HFF-Myc (cell line): Measurements from ENCODE around the gene CTDP1.

Experiments used
- DNase-seq: peaks from one replicate; pipeline ENCODE4 v3.0.0-alpha.2; 2011; ENCODE audit warnings: low read depth; ENCODE audit errors: extremely low read depth
- H3K4me3 ChIP-seq: replicated peaks from 2 replicates; pipeline ENCODE4 v1.5.1; 2011; ENCODE audit warnings: low read depth, mild to moderate bottlenecking, control low read depth, low read length
- TF ChIP-seq, protein P1 (sequence below): IDR thresholded peaks from 2 replicates; pipeline ENCODE4 v1.5.1; 2012; ENCODE audit warnings: mild to moderate bottlenecking, low read depth, low read length, control low read depth; ENCODE audit errors: missing control alignments

Gene CTDP1

DNA sequence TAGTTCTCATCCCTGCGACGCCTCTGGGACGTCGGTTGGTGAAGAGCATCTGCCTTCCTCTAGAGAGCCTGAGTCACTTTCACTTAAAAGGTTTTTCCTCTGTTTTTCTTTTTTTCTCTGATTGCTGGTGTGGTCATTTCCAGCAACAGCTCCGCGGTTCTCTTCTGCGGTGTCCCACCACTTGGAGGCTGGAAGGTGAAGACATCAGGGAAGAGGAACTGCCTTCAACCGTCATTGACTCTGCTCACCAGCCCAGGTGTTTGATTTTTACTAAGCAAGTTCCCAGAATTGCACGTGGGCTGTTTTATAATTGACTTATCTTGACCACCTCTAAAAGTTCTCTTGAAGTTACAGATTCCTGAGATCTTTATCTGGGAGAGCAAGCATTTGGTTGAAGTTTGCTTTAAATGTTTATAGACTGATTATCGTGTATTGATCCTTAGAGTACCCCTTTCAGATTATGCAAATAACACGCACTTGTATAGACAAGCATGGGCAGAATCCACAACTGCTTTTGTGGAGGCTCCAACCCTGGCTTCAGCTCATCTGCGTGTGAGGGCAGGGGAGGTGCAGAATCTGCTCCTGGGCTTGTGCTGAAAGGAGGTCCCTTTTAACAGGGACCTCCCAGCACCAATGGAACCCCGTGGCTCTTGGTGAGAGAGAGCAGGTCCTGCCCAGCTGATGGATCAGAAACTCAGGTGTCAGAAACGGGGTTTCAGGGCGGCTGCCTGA, 3.5 kb downstream of the CTDP1 start:
- no peak for DNase-seq

DNA sequence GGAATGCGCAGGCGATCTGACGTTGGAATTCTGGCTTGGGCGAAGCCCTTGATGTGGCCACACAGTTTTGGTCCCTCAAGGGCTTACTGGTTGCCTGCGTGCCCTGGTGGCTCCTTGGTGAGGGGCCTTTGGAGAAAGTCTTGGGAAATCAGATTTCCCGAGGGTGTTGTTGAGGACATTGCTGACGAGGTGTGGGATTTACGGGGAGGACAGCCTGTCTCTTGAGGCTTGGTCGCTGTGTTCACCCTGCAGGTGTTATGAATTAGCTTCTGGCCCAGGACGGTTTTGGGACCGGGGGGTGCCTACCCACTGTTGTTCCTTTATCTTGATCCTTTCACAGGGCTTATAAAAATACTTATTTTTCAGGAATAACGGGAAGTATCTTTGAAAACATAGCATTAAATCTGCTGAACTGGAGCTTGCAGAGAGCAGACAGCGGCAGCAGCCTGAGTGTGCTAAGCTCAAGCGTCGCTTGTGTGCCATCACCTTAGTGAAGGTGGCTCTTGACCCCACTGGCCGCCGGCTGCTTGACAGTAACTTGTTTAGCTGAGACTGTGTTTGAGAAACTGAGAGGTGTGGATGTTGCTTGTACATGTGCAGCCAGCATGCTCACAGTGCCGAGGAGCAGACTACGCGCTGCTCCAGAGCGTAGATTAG, 4.2 kb downstream of the CTDP1 start:
- TF ChIP-seq, protein P1, sequence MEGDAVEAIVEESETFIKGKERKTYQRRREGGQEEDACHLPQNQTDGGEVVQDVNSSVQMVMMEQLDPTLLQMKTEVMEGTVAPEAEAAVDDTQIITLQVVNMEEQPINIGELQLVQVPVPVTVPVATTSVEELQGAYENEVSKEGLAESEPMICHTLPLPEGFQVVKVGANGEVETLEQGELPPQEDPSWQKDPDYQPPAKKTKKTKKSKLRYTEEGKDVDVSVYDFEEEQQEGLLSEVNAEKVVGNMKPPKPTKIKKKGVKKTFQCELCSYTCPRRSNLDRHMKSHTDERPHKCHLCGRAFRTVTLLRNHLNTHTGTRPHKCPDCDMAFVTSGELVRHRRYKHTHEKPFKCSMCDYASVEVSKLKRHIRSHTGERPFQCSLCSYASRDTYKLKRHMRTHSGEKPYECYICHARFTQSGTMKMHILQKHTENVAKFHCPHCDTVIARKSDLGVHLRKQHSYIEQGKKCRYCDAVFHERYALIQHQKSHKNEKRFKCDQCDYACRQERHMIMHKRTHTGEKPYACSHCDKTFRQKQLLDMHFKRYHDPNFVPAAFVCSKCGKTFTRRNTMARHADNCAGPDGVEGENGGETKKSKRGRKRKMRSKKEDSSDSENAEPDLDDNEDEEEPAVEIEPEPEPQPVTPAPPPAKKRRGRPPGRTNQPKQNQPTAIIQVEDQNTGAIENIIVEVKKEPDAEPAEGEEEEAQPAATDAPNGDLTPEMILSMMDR = no peak
- H3K4me3 ChIP-seq = no peak overlapping the region
- DNase-seq = no peak

More for the DNA sequence above, 3.5 kb downstream of the CTDP1 start:
- no peak overlapping the region for H3K4me3 ChIP-seq
- TF ChIP-seq, protein P1 = no peak

DNA sequence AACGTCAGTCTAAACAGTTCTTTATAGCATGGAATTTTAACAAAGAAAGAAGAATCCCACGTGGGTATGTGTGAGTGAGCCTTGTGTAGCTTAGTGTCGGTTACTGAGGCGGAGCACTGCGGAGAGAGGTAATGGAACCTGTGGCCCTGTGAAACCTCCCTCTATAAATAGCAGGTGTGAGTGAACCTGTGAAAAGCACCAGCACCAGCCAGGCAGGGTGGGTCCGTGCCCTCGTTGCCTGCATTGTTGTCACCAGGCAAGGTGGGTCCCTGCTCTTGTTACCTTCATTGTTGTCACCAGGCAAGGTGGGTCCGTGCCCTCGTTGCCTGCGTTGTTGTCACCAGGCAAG, 4.7 kb downstream of the CTDP1 start:
- TF ChIP-seq, protein P1 = no peak
- DNase-seq = no peak
- no peak overlapping the region for H3K4me3 ChIP-seq

DNA sequence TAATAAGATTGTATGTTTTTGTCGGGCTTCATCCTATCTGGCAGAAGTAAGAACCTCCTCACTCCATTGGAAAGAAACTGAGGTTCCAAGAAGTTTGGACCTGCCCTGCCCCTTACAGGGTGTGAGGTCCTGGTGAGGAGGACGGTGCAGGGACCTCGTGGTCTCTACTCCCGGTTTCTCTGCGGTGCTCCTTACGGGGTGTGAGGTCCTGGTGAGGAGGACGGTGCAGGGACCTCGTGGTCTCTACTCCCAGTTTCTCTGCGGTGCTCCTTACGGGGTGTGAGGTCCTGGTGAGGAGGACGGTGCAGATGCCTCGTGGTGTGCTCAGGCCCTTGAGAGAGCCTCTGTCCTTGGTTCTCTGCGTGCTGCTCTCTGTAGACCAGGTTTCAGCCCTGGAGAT, 5.2 kb downstream of the CTDP1 start:
- no peak overlapping the region for H3K4me3 ChIP-seq
- DNase-seq = no peak
- TF ChIP-seq, protein P1 = no peak

DNA sequence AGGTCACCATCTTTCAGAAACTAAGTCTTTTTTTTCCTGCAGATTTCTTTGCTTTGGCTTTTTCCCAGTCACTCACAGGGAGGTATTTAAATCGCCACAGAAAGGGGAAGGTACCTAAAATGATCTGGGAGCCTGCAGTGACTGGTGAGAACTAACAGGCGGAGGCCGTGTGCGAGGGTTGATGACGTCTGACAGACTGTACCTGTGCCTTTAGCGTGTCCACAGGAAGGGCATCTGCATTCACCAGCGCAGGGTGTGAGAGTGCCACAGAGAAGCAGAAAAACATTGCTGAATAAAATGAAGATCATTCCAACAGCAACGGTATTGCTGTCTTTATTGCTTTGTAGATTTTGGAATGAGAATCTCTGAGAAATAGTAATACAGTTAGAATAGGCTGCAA, 5.7 kb downstream of the CTDP1 start:
- TF ChIP-seq, protein P1 = no peak
- H3K4me3 ChIP-seq = no peak overlapping the region
- no peak for DNase-seq

DNA sequence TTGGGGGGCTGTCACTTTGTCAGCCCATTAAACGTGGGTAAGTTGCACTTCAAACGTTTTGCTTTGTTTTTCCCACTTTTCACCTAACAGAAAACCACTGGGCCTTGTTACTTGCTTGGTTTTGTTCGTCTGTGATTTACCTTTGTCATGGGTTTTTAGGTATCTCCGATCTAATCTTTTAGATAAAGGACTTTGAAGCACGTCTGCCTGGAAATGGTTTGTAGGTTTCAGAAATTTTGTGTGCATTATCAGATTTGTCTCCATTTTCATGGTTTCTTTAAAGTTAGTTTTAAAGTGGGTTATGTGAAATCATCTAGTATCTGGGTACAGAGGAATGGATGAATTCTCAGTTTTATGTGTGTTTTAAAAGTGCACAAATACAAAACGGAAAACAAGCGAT, 6.4 kb downstream of the CTDP1 start:
- no peak overlapping the region for H3K4me3 ChIP-seq
- no peak for DNase-seq
- TF ChIP-seq, protein P1 = no peak
